Liver (tissue), 9 donors: Measurements from ENCODE around the gene GEMIN8. TPM values are rescaled to one million over a fixed set of nuclear protein-coding genes. Genes with fewer than 3 reads are reported as not detected.

Source experiments
- DNase-seq: peaks from one replicate; pipeline ENCODE4 v3.0.0-alpha.2; 2017; ENCODE audit warnings: low spot score
- H3K27ac ChIP-seq, 2 donors: one replicate each; pipeline ENCODE4 v1.7.0; 2013; ENCODE audit warnings: inconsistent platforms in 2 of 2, low read length in 2 of 2, control low read depth in 1 of 2, low read depth in 1 of 2, mild to moderate bottlenecking in 1 of 2
- H3K27me3 ChIP-seq, 4 donors: one replicate each; pipeline versions ENCODE4 v1.6.1 to v1.7.0; 2013; ENCODE audit warnings: low read length in 3 of 4, inconsistent platforms in 1 of 4, mild to moderate bottlenecking in 1 of 4, moderate library complexity in 1 of 4; ENCODE audit not compliant: control insufficient read depth in 4 of 4, insufficient read depth in 4 of 4
- H3K36me3 ChIP-seq, 4 donors: one replicate each; pipeline versions ENCODE4 v1.6.1 to v1.7.0; 2013; ENCODE audit warnings: low read length in 3 of 4, mild to moderate bottlenecking in 3 of 4, low read depth in 1 of 4, moderate library complexity in 1 of 4; ENCODE audit not compliant: control insufficient read depth in 4 of 4, insufficient read depth in 3 of 4
- H3K4me1 ChIP-seq, 4 donors: one replicate each; pipeline versions ENCODE4 v1.6.1 to v1.7.0; 2013; ENCODE audit warnings: low read length in 3 of 4, mild to moderate bottlenecking in 3 of 4, moderate library complexity in 1 of 4; ENCODE audit not compliant: control insufficient read depth in 4 of 4, insufficient read depth in 4 of 4
- H3K4me3 ChIP-seq, 3 donors: one replicate each; pipeline versions ENCODE4 v1.6.1 to v1.7.0; 2013; ENCODE audit warnings: low read length in 3 of 3, control low read depth in 1 of 3, low read depth in 1 of 3, mild to moderate bottlenecking in 1 of 3
- H3K9ac ChIP-seq, 2 donors: one replicate each; pipeline ENCODE4 v1.7.0; 2013; ENCODE audit warnings: low read length in 2 of 2, mild to moderate bottlenecking in 2 of 2, moderate library complexity in 2 of 2, control low read depth in 1 of 2, low read depth in 1 of 2
- H3K9me3 ChIP-seq, 4 donors: one replicate each; pipeline versions ENCODE4 v1.6.1 to v1.7.0; 2013; ENCODE audit warnings: low read length in 3 of 4; ENCODE audit not compliant: control insufficient read depth in 4 of 4
- ATF3 ChIP-seq: IDR thresholded peaks from 2 replicates; pipeline ENCODE4 v1.6.1; 2016; ENCODE audit warnings: antibody characterized with exemption
- EGR1 ChIP-seq, 2 donors: IDR thresholded peaks; 2 replicates each; pipeline ENCODE4 v1.6.1; 2016 to 2018; ENCODE audit warnings: antibody characterized with exemption in 2 of 2, low read depth in 2 of 2
- FOXA1 ChIP-seq: IDR thresholded peaks from 2 replicates; pipeline ENCODE4 v1.6.1; 2016; ENCODE audit warnings: antibody characterized with exemption
- HNF4A ChIP-seq, 2 donors: conservative IDR thresholded peaks; 2 replicates each; pipeline ENCODE4 v1.6.1; 2016; ENCODE audit warnings: antibody characterized with exemption in 2 of 2, mild to moderate bottlenecking in 2 of 2
- MAX ChIP-seq: IDR thresholded peaks from 2 replicates; pipeline ENCODE4 v1.6.1; 2016; ENCODE audit warnings: antibody characterized with exemption
- REST ChIP-seq: IDR thresholded peaks from 2 replicates; pipeline ENCODE4 v1.6.1; 2016; ENCODE audit warnings: antibody characterized with exemption, mild to moderate bottlenecking
- TAF1 ChIP-seq: conservative IDR thresholded peaks from 2 replicates; pipeline ENCODE4 v1.6.1; 2016; ENCODE audit warnings: antibody characterized with exemption, mild to moderate bottlenecking
- YY1 ChIP-seq: IDR thresholded peaks from 2 replicates; pipeline ENCODE4 v1.6.1; 2016; ENCODE audit warnings: antibody characterized with exemption, mild to moderate bottlenecking
- ZBTB33 ChIP-seq: IDR thresholded peaks from 2 replicates; pipeline ENCODE4 v1.6.1; 2016; ENCODE audit warnings: antibody characterized with exemption
- WGBS: extraction: QIAGEN DNeasy Blood & Tissue Kit; methylation state at CpG from one replicate; pipeline ENCODE4 v1.1.7; 2013; 5-methylcytosine and 5-hydroxymethylcytosine counted together
- polyA plus RNA-seq, 2 donors: library from polyadenylated mRNA; stranded (reverse) in 1 of 2; unstranded in 1 of 2; fragments of 200-250 nt in 1 of 2; fragments of >200 nt in 1 of 2; fragmentation: Nextera tagmentation in 1 of 2; extraction: Ambion mirVana in 1 of 2; gene quantifications; one replicate each; pipeline versions ENCODE4 v1.2.1 to v1.2.3, GENCODE V29; 2013 to 2015
- total RNA-seq, 2 donors: library from RNA; depleted of rRNA; stranded (reverse); fragments of >200 nt; gene quantifications; one replicate each; pipeline ENCODE4 v1.2.3, GENCODE V29; 2014
- donor health status: healthy.
- donor health status: healthy.
- donor health status: healthy.
- donor health status: healthy.
- donor health status: healthy.

Gene GEMIN8
- total and polyA plus RNA-seq, 4 donors = 5.6 to 11.7 (median 9.1) TPM

GRCh38 chrX:13967636-13968035 is 62.1 kb downstream of the GEMIN8 start:
- no peak for DNase-seq
- no peak for TF ChIP-seq EGR1 (IDR thresholded peaks at IDR 0.05; ENCODE audit: low read depth in 2 of 2)
- Histone ChIP-seq H3K9ac (no peak overlapping the region), H3K4me1 (no peaks in the 10 kb centered on the region), H3K27ac (no peak overlapping the region), H3K36me3 (no peaks in the 10 kb centered on the region), H3K27me3 (peaks cover 0 to 7% (median 0%) of the 10 kb centered on the region in 4 donors), H3K9me3 (no peaks in the 10 kb centered on the region), H3K4me3 (no peak overlapping the region)
- WGBS = 91% methylated on average over 9 of the region's 9 CpGs

- no peaks in the 10 kb centered on the region for H3K36me3 ChIP-seq
- TF ChIP-seq REST (no peak), HNF4A (conservative IDR thresholded peaks at IDR 0.05) (no peak), YY1 (no peak)
- DNase-seq = no peak
Measured at GRCh38 chrX:13966793-13967125, 62.9 kb downstream of the GEMIN8 start.

GRCh38 chrX:13966071-13966792 is 63.5 kb downstream of the GEMIN8 start:
- Histone ChIP-seq H3K27ac (no peak overlapping the region), H3K4me1 (no peaks in the 10 kb centered on the region), H3K36me3 (no peaks in the 10 kb centered on the region), H3K27me3 (peaks cover 0 to 4% (median 0%) of the 10 kb centered on the region in 4 donors), H3K9ac (no peak overlapping the region), H3K9me3 (no peaks in the 10 kb centered on the region), H3K4me3 (no peak overlapping the region)
- whole genome bisulfite sequencing = 79% methylated on average over 10 of the region's 10 CpGs
- TF ChIP-seq MAX (no peak), TAF1 (no peak), ATF3 (no peak), FOXA1 (no peak), ZBTB33 (no peak), REST (no peak)
- DNase-seq = no peak

More at GRCh38 chrX:13966793-13967125, 62.9 kb downstream of the GEMIN8 start:
- Histone ChIP-seq H3K9ac (no peak overlapping the region), H3K4me1 (no peaks in the 10 kb centered on the region), H3K27ac (no peak overlapping the region), H3K27me3 (peaks cover 0 to 7% (median 0%) of the 10 kb centered on the region in 4 donors), H3K9me3 (no peaks in the 10 kb centered on the region), H3K4me3 (no peak overlapping the region)
- 83% methylated on average over 5 of the region's 5 CpGs for WGBS
